ENCODE measurements around the gene ETNK2. TPM values are rescaled to one million over a fixed set of nuclear protein-coding genes. Genes with fewer than 3 reads are reported as not detected.

The ETNK2 gene
- total and polyA plus RNA-seq, 4 donors, result 24.5 to 119 (median 78.8) TPM

DNA sequence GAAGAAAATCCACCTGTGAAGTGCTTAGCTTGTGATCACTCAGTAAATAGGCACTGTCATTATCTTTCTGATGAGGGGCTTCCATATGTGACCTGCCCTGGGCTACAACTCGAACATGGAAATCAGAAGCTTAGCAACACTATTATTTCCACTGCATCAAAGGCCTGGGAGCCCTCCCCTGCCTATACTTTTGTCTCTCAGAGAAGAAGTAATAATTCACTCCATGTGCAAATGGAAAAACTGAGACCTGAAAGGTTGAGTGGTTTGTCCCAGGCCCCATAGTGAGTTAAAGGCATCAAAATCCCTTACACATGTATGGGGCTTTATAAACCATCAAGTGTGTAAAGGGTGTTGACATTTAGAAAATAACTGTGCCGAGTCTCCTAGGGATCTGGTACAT, 58.1 kb downstream of the ETNK2 start:
- Histone ChIP-seq H3K36me3 (ENCODE audit: control insufficient read depth in 4 of 4, insufficient read depth in 3 of 4, low read depth in 1 of 4, low read length in 3 of 4) (no peaks in the 10 kb centered on the region), H3K4me3 (ENCODE audit: low read depth in 1 of 3, low read length in 3 of 3) (no peak overlapping the region), H3K4me1 (ENCODE audit: control insufficient read depth in 4 of 4, insufficient read depth in 4 of 4, low read length in 3 of 4) (peaks cover 4 to 40% (median 17%) of the 10 kb centered on the region in 4 donors)

More for the DNA sequence above, 58.1 kb downstream of the ETNK2 start:
- H3K27ac ChIP-seq (ENCODE audit: low read depth in 1 of 2, low read length in 2 of 2), result peak overlapping the region; percentile 83
- no peak for DNase-seq (ENCODE audit: low spot score)
- H3K9ac ChIP-seq (ENCODE audit: low read depth in 1 of 2, low read length in 2 of 2), result peak overlapping the region in 1 of 2 donors; percentile 24
- H3K27me3 ChIP-seq (ENCODE audit: control insufficient read depth in 4 of 4, insufficient read depth in 4 of 4, low read length in 3 of 4), result no peaks in the 10 kb centered on the region
- no peaks in the 10 kb centered on the region for H3K9me3 ChIP-seq (ENCODE audit: control insufficient read depth in 4 of 4, low read length in 3 of 4)
- 67% methylated on average over 2 of the region's 2 CpGs for WGBS
- TF ChIP-seq, protein P1, sequence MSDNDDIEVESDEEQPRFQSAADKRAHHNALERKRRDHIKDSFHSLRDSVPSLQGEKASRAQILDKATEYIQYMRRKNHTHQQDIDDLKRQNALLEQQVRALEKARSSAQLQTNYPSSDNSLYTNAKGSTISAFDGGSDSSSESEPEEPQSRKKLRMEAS (IDR thresholded peaks at IDR 0.05), result no peak
- TF ChIP-seq, protein P2, sequence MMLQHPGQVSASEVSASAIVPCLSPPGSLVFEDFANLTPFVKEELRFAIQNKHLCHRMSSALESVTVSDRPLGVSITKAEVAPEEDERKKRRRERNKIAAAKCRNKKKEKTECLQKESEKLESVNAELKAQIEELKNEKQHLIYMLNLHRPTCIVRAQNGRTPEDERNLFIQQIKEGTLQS (IDR thresholded peaks at IDR 0.05), result no peak
- TF ChIP-seq FOXA2 (IDR thresholded peaks at IDR 0.05) (no peak), JUND (IDR thresholded peaks at IDR 0.05) (no peak), RXRA (IDR thresholded peaks at IDR 0.05) (no peak), HNF4G (IDR thresholded peaks at IDR 0.05) (no peak), YY1 (IDR thresholded peaks at IDR 0.05) (no peak), FOXA1 (IDR thresholded peaks at IDR 0.05) (no peak), GABPA (IDR thresholded peaks at IDR 0.05 in 1 of 2, conservative IDR thresholded peaks at IDR 0.05 in 1 of 2) (no peak), RAD21 (IDR thresholded peaks at IDR 0.05) (no peak), EGR1 (IDR thresholded peaks at IDR 0.05; ENCODE audit: low read depth in 2 of 2) (no peak), CTCF (IDR thresholded peaks at IDR 0.05; ENCODE audit: low read depth, low read length, missing input control) (no peak)
- TF ChIP-seq, protein P3, sequence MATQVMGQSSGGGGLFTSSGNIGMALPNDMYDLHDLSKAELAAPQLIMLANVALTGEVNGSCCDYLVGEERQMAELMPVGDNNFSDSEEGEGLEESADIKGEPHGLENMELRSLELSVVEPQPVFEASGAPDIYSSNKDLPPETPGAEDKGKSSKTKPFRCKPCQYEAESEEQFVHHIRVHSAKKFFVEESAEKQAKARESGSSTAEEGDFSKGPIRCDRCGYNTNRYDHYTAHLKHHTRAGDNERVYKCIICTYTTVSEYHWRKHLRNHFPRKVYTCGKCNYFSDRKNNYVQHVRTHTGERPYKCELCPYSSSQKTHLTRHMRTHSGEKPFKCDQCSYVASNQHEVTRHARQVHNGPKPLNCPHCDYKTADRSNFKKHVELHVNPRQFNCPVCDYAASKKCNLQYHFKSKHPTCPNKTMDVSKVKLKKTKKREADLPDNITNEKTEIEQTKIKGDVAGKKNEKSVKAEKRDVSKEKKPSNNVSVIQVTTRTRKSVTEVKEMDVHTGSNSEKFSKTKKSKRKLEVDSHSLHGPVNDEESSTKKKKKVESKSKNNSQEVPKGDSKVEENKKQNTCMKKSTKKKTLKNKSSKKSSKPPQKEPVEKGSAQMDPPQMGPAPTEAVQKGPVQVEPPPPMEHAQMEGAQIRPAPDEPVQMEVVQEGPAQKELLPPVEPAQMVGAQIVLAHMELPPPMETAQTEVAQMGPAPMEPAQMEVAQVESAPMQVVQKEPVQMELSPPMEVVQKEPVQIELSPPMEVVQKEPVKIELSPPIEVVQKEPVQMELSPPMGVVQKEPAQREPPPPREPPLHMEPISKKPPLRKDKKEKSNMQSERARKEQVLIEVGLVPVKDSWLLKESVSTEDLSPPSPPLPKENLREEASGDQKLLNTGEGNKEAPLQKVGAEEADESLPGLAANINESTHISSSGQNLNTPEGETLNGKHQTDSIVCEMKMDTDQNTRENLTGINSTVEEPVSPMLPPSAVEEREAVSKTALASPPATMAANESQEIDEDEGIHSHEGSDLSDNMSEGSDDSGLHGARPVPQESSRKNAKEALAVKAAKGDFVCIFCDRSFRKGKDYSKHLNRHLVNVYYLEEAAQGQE (IDR thresholded peaks at IDR 0.05), result no peak
- TF ChIP-seq, protein P4, sequence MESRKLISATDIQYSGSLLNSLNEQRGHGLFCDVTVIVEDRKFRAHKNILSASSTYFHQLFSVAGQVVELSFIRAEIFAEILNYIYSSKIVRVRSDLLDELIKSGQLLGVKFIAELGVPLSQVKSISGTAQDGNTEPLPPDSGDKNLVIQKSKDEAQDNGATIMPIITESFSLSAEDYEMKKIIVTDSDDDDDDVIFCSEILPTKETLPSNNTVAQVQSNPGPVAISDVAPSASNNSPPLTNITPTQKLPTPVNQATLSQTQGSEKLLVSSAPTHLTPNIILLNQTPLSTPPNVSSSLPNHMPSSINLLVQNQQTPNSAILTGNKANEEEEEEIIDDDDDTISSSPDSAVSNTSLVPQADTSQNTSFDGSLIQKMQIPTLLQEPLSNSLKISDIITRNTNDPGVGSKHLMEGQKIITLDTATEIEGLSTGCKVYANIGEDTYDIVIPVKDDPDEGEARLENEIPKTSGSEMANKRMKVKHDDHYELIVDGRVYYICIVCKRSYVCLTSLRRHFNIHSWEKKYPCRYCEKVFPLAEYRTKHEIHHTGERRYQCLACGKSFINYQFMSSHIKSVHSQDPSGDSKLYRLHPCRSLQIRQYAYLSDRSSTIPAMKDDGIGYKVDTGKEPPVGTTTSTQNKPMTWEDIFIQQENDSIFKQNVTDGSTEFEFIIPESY (IDR thresholded peaks at IDR 0.05), result no peak
